Left ventricle myocardium inferior (tissue), 1 donor: Measurements from ENCODE around the gene PCYT1B. TPM values are rescaled to one million over a fixed set of nuclear protein-coding genes. Genes with fewer than 3 reads are reported as not detected.

Source experiments
- DNase-seq: peaks from one replicate; pipeline ENCODE4 v3.0.0-alpha.2; 2020
- H3K27ac ChIP-seq: fragments of 200-600 bp; replicated peaks from 2 replicates; pipeline ENCODE4 v1.8.0; 2021
- H3K27me3 ChIP-seq: fragments of 200-600 bp; 2 replicates; pipeline ENCODE4 v1.8.0; 2021; ENCODE audit warnings: low read depth
- H3K36me3 ChIP-seq: fragments of 200-600 bp; 2 replicates; pipeline ENCODE4 v1.8.0; 2021
- H3K4me1 ChIP-seq: fragments of 200-600 bp; 2 replicates; pipeline ENCODE4 v1.8.0; 2021
- H3K4me3 ChIP-seq: fragments of 200-600 bp; 2 replicates; pipeline ENCODE4 v1.8.0; 2021; ENCODE audit warnings: mild to moderate bottlenecking, moderate library complexity
- H3K9me3 ChIP-seq: fragments of 200-600 bp; replicated peaks from 2 replicates; pipeline ENCODE4 v1.8.0; 2021
- intact Hi-C: fragments of 100-400 bp; cut with micrococcal nuclease; formaldehyde crosslinking; loops from one replicate; pipeline ENCODE4 v1.11.0; 2022
- total RNA-seq: library from RNA; stranded (reverse); fragmentation: NEBNext Ultra II Directional; extraction: Animal tissue kit (Norgen Biotek cat#: 25700); gene quantifications from one replicate; pipeline ENCODE4 v1.2.1, GENCODE V29; 2021
- TF ChIP-seq, protein P1 (sequence below): fragments of 200-600 bp; IDR thresholded peaks from 2 replicates; pipeline ENCODE4 v1.8.0; 2021; ENCODE audit warnings: antibody characterized with exemption, mild to moderate bottlenecking, borderline replicate concordance
- donor health status: DM: no; HTN: yes; CAD: no; lungs with severe emphysema.

Gene PCYT1B
- total RNA-seq, 1 donor from 2014 or later: 0.36 TPM

DNA sequence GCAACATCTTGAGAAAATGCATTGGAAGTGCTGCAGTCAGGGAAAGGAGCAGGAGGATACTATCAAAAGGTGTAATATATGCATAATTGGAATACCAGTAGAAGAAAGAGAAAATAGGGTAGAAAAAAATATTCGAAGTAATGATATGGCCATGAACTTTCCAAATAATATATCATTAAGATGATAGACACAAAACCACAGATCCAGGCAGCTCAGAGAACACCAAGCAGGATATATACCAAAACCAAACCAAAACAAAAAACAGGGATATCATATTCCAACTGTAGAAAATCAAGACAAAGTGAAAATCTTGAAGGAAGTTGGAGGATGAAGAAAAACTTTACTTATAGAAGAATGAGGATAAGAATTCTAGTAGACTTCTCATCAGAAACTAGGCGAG is 36.9 kb upstream of the PCYT1B start:
- Histone ChIP-seq H3K9me3 (no peaks in the 10 kb centered on the region), H3K4me1 (no peaks in the 10 kb centered on the region), H3K27me3 (no peaks in the 10 kb centered on the region), H3K4me3 (no peak overlapping the region), H3K27ac (no peak overlapping the region), H3K36me3 (no peaks in the 10 kb centered on the region)
- no peak for DNase-seq
- TF ChIP-seq, protein P1, sequence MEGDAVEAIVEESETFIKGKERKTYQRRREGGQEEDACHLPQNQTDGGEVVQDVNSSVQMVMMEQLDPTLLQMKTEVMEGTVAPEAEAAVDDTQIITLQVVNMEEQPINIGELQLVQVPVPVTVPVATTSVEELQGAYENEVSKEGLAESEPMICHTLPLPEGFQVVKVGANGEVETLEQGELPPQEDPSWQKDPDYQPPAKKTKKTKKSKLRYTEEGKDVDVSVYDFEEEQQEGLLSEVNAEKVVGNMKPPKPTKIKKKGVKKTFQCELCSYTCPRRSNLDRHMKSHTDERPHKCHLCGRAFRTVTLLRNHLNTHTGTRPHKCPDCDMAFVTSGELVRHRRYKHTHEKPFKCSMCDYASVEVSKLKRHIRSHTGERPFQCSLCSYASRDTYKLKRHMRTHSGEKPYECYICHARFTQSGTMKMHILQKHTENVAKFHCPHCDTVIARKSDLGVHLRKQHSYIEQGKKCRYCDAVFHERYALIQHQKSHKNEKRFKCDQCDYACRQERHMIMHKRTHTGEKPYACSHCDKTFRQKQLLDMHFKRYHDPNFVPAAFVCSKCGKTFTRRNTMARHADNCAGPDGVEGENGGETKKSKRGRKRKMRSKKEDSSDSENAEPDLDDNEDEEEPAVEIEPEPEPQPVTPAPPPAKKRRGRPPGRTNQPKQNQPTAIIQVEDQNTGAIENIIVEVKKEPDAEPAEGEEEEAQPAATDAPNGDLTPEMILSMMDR: no peak
- intact Hi-C loops: no loop called here

DNA sequence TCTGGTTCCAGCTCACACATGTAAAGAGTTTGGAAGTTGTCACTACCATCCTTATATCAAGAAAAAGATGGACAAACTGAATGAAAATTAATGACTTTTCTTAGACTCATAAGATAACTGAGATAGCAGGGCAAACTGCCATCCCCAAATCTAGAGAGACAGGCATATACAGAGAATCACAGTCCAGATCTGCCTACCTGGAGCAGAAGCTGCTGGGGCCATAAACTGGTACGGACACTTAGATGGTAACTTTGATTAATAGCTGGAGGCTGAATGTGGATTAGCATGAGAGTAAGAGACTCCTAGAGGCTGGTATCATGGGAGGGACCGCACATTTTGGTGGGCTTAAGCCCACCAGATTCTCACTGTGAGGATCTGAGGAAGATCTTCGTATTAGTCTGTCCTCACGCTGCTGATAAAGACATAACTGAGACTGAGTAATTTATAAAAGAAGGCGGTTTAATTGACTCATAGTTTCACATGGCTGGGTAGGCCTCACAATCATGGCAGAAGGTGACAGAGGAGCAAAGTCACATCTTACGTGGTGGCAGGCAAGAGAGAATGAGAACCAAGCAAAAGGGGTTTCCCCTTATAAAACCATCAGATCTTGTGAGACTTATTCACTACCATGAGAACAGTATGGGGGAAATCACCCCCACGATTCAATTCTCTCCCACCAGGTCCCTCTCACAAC is 35.7 kb upstream of the PCYT1B start:
- Histone ChIP-seq H3K4me1 (no peaks in the 10 kb centered on the region), H3K4me3 (no peak overlapping the region), H3K36me3 (no peaks in the 10 kb centered on the region), H3K27me3 (no peaks in the 10 kb centered on the region), H3K9me3 (no peaks in the 10 kb centered on the region), H3K27ac (no peak overlapping the region)
- TF ChIP-seq, protein P1: no peak
- DNase-seq: no peak
- intact Hi-C loops: no loop called here

DNA sequence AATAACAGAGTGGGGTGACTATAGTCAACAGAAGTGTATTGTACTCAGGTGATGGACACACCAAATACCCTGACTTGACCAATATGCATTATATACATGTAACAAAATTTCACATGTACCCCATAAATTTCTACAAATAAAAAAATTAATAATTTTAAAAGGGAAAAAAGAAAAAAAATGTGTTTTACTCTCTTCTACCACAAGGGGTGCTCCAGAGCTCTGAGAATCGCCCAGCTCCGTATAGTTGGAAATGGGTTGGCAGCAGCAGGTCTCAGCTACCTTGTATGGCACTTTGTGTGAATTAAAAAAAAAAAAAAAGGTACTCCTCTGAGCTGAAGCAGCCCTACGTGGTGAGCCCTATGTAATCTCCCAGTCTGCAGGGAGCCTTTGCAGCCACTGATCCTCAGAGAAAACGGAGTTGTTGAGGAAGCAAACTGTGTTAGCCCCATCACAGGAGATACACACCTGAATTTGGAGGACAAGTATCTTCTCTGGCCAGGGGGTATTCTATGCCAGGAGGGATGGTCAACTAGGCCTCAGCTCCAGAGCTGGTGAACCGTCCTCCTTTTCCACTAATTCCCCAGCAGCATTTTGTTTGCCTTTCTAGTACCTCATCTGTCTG is 29.4 kb upstream of the PCYT1B start:
- DNase-seq: no peak
- Histone ChIP-seq H3K27ac (no peak overlapping the region), H3K9me3 (no peaks in the 10 kb centered on the region), H3K36me3 (no peaks in the 10 kb centered on the region), H3K27me3 (no peaks in the 10 kb centered on the region), H3K4me1 (no peaks in the 10 kb centered on the region), H3K4me3 (no peak overlapping the region)
- intact Hi-C loops: no loop called here
- TF ChIP-seq, protein P1: peak; percentile 60

DNA sequence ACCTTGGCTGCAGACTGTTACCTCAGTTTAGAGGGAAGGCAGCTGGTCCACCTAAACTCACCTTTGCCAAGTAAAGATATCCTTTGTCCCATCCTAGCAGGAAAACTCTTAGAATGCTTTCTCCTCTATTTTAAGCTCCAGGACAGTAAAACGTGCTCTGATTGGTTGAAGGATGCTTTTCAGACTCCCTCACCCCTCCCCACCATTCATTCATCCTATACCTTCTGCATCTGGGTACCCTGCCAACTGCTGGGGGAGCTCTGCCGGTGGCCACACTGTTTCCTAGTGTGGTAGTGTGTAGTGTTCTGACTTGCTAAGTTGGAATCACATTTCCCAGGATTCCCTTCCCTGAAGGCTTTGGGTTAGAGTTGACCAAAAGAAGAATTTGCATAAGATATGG is 26.3 kb upstream of the PCYT1B start:
- Histone ChIP-seq H3K27me3 (no peaks in the 10 kb centered on the region), H3K4me1 (no peaks in the 10 kb centered on the region), H3K9me3 (no peaks in the 10 kb centered on the region), H3K4me3 (no peak overlapping the region), H3K36me3 (no peaks in the 10 kb centered on the region), H3K27ac (no peak overlapping the region)
- no peak for DNase-seq
- TF ChIP-seq, protein P1: no peak
- intact Hi-C loops: no loop called here

DNA sequence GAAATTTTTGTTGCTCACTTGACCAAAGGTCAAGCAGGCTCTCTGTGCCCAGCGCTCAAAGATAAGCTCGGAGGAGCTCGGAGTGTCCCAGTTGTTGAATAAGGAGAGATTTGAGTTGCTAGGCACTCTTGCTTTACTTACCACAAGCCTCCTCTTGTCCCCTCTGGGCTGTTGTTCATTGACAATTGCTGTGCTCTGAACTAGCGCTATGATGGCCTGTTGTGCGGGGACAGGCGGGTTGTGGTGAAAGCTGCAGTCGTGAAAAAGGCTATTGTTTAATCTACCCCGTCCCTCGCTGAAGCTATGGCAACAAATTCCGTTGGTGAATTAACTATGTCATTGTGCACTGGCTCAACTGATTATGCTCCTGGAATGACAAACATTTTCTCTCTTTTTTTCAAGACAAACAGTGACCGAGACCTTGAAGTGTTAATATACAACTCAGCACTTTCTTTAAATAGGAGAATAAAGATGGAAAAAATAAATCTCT is 25.6 kb upstream of the PCYT1B start:
- TF ChIP-seq, protein P1: no peak
- Histone ChIP-seq H3K27ac (no peak overlapping the region), H3K9me3 (no peaks in the 10 kb centered on the region), H3K4me3 (no peak overlapping the region), H3K4me1 (no peaks in the 10 kb centered on the region), H3K27me3 (no peaks in the 10 kb centered on the region), H3K36me3 (no peaks in the 10 kb centered on the region)
- intact Hi-C loops: no loop called here
- no peak for DNase-seq
